Measurements from ENCODE around the gene GPN2.
A peak's percentile ranks its signal among the peaks of the same experiment; 100 is the strongest.

GPN2 gene

GRCh38 chr1:26889551-26890466 is at the start of gene GPN2:
Gene GPN2 (minus strand): TSS chr1:26890283. CDS start chr1:26890096, 187 bp downstream.
- Histone ChIP-seq H3K4me3 (ENCODE audit: low read length) (peak within 1 kb of the TSS; percentile 94), H3K36me3 (replicated peaks; ENCODE audit: insufficient read depth, low read length) (peaks cover 6% of the 10 kb centered on the region; the same call in 1 of the 2 replicates), H3K27me3 (replicated peaks; ENCODE audit: insufficient read depth, low read length) (no peaks in the 10 kb centered on the region), H3K4me2 (ENCODE audit: low read depth, low read length) (peak within 1 kb of the TSS; percentile 96), H3K9me2 (replicated peaks; ENCODE audit: insufficient read depth, low read length) (no peaks in the 10 kb centered on the region), H3F3A (ENCODE audit: insufficient read depth, low read length) (no peaks in the 10 kb centered on the region), H3K27ac (ENCODE audit: low read length) (peak within 1 kb of the TSS; percentile 66), H3K79me2 (ENCODE audit: low read length) (peaks cover 35% of the 10 kb centered on the region), H4K20me1 (ENCODE audit: insufficient read depth, low read length) (no peaks in the 10 kb centered on the region), H3K9ac (ENCODE audit: low read length) (peak within 1 kb of the TSS; percentile 89), H2AFZ (ENCODE audit: low read length) (peak within 1 kb of the TSS; percentile 92), H3K9me3 (replicated peaks; ENCODE audit: insufficient read depth, low read length) (no peaks in the 10 kb centered on the region), H3K4me1 (ENCODE audit: low read length) (peaks cover 10% of the 10 kb centered on the region)
- DNase-seq = peak; percentile 80
- TF ChIP-seq EZH2phosphoT487 (IDR thresholded peaks at IDR 0.05; ENCODE audit: low read length) (no peak), EZH2 (optimal IDR thresholded peaks at IDR 0.05; ENCODE audit: low read depth, low read length) (no peak)
- TF ChIP-seq, protein P1, sequence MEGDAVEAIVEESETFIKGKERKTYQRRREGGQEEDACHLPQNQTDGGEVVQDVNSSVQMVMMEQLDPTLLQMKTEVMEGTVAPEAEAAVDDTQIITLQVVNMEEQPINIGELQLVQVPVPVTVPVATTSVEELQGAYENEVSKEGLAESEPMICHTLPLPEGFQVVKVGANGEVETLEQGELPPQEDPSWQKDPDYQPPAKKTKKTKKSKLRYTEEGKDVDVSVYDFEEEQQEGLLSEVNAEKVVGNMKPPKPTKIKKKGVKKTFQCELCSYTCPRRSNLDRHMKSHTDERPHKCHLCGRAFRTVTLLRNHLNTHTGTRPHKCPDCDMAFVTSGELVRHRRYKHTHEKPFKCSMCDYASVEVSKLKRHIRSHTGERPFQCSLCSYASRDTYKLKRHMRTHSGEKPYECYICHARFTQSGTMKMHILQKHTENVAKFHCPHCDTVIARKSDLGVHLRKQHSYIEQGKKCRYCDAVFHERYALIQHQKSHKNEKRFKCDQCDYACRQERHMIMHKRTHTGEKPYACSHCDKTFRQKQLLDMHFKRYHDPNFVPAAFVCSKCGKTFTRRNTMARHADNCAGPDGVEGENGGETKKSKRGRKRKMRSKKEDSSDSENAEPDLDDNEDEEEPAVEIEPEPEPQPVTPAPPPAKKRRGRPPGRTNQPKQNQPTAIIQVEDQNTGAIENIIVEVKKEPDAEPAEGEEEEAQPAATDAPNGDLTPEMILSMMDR (IDR thresholded peaks at IDR 0.05; ENCODE audit: low read length) = no peak

- DNase-seq = no peak
- peaks cover 33% of the 10 kb centered on the region for H3K79me2 ChIP-seq (ENCODE audit: low read length)
- no peaks in the 10 kb centered on the region for H4K20me1 ChIP-seq (ENCODE audit: insufficient read depth, low read length)
- no peak overlapping the region for H3K27ac ChIP-seq (ENCODE audit: low read length)
- H3K4me3 ChIP-seq (ENCODE audit: low read length) = no peak overlapping the region
- H3K27me3 ChIP-seq (replicated peaks; ENCODE audit: insufficient read depth, low read length) = no peaks in the 10 kb centered on the region
- H3F3A ChIP-seq (ENCODE audit: insufficient read depth, low read length) = no peaks in the 10 kb centered on the region
- H3K4me2 ChIP-seq (ENCODE audit: low read depth, low read length) = no peak overlapping the region
- no peaks in the 10 kb centered on the region for H3K9me2 ChIP-seq (replicated peaks; ENCODE audit: insufficient read depth, low read length)
- no peaks in the 10 kb centered on the region for H3K4me1 ChIP-seq (ENCODE audit: low read length)
- no peak overlapping the region for H3K9ac ChIP-seq (ENCODE audit: low read length)
- H3K36me3 ChIP-seq (replicated peaks; ENCODE audit: insufficient read depth, low read length) = no peaks in the 10 kb centered on the region
- H2AFZ ChIP-seq (ENCODE audit: low read length) = no peak overlapping the region
- TF ChIP-seq EZH2phosphoT487 (IDR thresholded peaks at IDR 0.05; ENCODE audit: low read length) (no peak), EZH2 (optimal IDR thresholded peaks at IDR 0.05; ENCODE audit: low read depth, low read length) (no peak)
- TF ChIP-seq, protein P1 (IDR thresholded peaks at IDR 0.05; ENCODE audit: low read length) = no peak
- no peaks in the 10 kb centered on the region for H3K9me3 ChIP-seq (replicated peaks; ENCODE audit: insufficient read depth, low read length)
Measured at GRCh38 chr1:26938659-26939025, 48.6 kb upstream of the GPN2 start.

- Histone ChIP-seq H3K9me3 (replicated peaks; ENCODE audit: insufficient read depth, low read length) (no peaks in the 10 kb centered on the region), H3K9me2 (replicated peaks; ENCODE audit: insufficient read depth, low read length) (no peaks in the 10 kb centered on the region), H3K4me2 (ENCODE audit: low read depth, low read length) (no peak overlapping the region), H3K4me1 (ENCODE audit: low read length) (no peaks in the 10 kb centered on the region), H3K4me3 (ENCODE audit: low read length) (no peak overlapping the region), H3K79me2 (ENCODE audit: low read length) (peaks cover 34% of the 10 kb centered on the region), H4K20me1 (ENCODE audit: insufficient read depth, low read length) (no peaks in the 10 kb centered on the region), H3K27ac (ENCODE audit: low read length) (no peak overlapping the region), H3K36me3 (replicated peaks; ENCODE audit: insufficient read depth, low read length) (no peaks in the 10 kb centered on the region), H3K9ac (ENCODE audit: low read length) (no peak overlapping the region), H2AFZ (ENCODE audit: low read length) (no peak overlapping the region), H3K27me3 (replicated peaks; ENCODE audit: insufficient read depth, low read length) (no peaks in the 10 kb centered on the region), H3F3A (ENCODE audit: insufficient read depth, low read length) (no peaks in the 10 kb centered on the region)
- TF ChIP-seq, protein P1 (IDR thresholded peaks at IDR 0.05; ENCODE audit: low read length) = no peak
- TF ChIP-seq EZH2 (optimal IDR thresholded peaks at IDR 0.05; ENCODE audit: low read depth, low read length) = no peak
- DNase-seq = no peak
Measured at GRCh38 chr1:26938004-26938658, 48.0 kb upstream of the GPN2 start.
